WTC11 (cell line): ENCODE results near the gene SYN1. TPM values are rescaled to one million over a fixed set of nuclear protein-coding genes. Genes with fewer than 3 reads are reported as not detected.

Experiments used
- ATAC-seq: fragments of 200-7000 bp; cut with Tn5 transposase; 2 replicates; pipeline ENCODE4 v1.10.0; 2021; ENCODE audit warnings: mild to moderate bottlenecking, moderate library complexity
- CTCF ChIA-PET: fragments of 300-600 bp; sonication (Branson Sonifier 250); formaldehyde crosslinking; loops from one replicate; lab custom pipeline; 2021; ENCODE audit warnings: antibody characterized with exemption; lab: Charles Lee
- POLR2A ChIA-PET: fragments of 350-600 bp; sonication (Branson Sonifier 250); formaldehyde crosslinking; loops from one replicate; lab custom pipeline; 2021; ENCODE audit warnings: antibody characterized with exemption; lab: Charles Lee
- DNase-seq: peaks from one replicate; pipeline ENCODE4 v3.0.0; 2021; ENCODE audit warnings: low spot score
- H3K27ac Mint-ChIP-seq: 2 replicates; pipeline ENCODE4 v1.8.0; 2021; ENCODE audit warnings: mixed read lengths
- H3K27me3 Mint-ChIP-seq: 2 replicates; pipeline ENCODE4 v1.8.0; 2021; ENCODE audit warnings: low read depth, mild to moderate bottlenecking, moderate library complexity, mixed read lengths
- H3K36me3 Mint-ChIP-seq: 2 replicates; pipeline ENCODE4 v1.8.0; 2021; ENCODE audit warnings: mixed read lengths
- H3K4me1 Mint-ChIP-seq: 2 replicates; pipeline ENCODE4 v1.8.0; 2022; ENCODE audit warnings: mixed read lengths
- H3K4me3 Mint-ChIP-seq: 2 replicates; pipeline ENCODE4 v1.8.0; 2021; ENCODE audit warnings: mild to moderate bottlenecking, moderate library complexity, mixed read lengths
- H3K9me3 Mint-ChIP-seq: 2 replicates; pipeline ENCODE4 v1.8.0; 2021; ENCODE audit warnings: mixed read lengths
- E2F4 ChIP-seq: sonication (generic); formaldehyde crosslinking; IDR thresholded peaks from 2 replicates; pipeline ENCODE4 v1.8.1; 2022; ENCODE audit warnings: low read depth, mild to moderate bottlenecking, moderate library complexity, missing genetic modification reagents, borderline replicate concordance
- GABPB1 ChIP-seq: sonication (generic); formaldehyde crosslinking; IDR thresholded peaks from 2 replicates; pipeline ENCODE4 v1.8.1; 2023; ENCODE audit warnings: mild to moderate bottlenecking, missing genetic modification reagents
- JAZF1 ChIP-seq: fragments of 250-450 bp; sonication (Bioruptor Pico); IDR thresholded peaks from 2 replicates; pipeline ENCODE4 v1.9.0; 2021; ENCODE audit warnings: moderate library complexity, mild to moderate bottlenecking, inconsistent platforms
- JUN ChIP-seq: sonication (generic); formaldehyde crosslinking; IDR thresholded peaks from 2 replicates; pipeline ENCODE4 v1.8.0; 2023; ENCODE audit warnings: mild to moderate bottlenecking, missing genetic modification reagents
- KAT7 ChIP-seq: sonication (generic); formaldehyde crosslinking; IDR thresholded peaks from 2 replicates; pipeline ENCODE4 v1.8.1; 2023; ENCODE audit warnings: missing genetic modification reagents, mild to moderate bottlenecking, borderline replicate concordance
- NFYB ChIP-seq: sonication (generic); formaldehyde crosslinking; conservative IDR thresholded peaks from 2 replicates; pipeline ENCODE4 v1.8.0; 2022; ENCODE audit warnings: low read depth, missing genetic modification reagents
- NR3C1 ChIP-seq: sonication (generic); formaldehyde crosslinking; conservative IDR thresholded peaks from 2 replicates; pipeline ENCODE4 v1.8.1; 2023; ENCODE audit warnings: low read depth, mild to moderate bottlenecking, missing genetic modification reagents
- PREB ChIP-seq: sonication (generic); formaldehyde crosslinking; IDR thresholded peaks from 2 replicates; pipeline ENCODE4 v1.8.1; 2022; ENCODE audit warnings: mild to moderate bottlenecking, missing genetic modification reagents, moderate library complexity, borderline replicate concordance
- SMAD4 ChIP-seq: sonication (generic); formaldehyde crosslinking; IDR thresholded peaks from 2 replicates; pipeline ENCODE4 v1.8.0; 2022; ENCODE audit warnings: mild to moderate bottlenecking, missing genetic modification reagents
- TEAD4 ChIP-seq: sonication (generic); formaldehyde crosslinking; IDR thresholded peaks from 2 replicates; pipeline ENCODE4 v1.8.0; 2022; ENCODE audit warnings: mild to moderate bottlenecking, missing genetic modification reagents
- USF1 ChIP-seq: sonication (generic); formaldehyde crosslinking; IDR thresholded peaks from 2 replicates; pipeline ENCODE4 v1.8.0; 2022; ENCODE audit warnings: mild to moderate bottlenecking, missing genetic modification reagents
- USF2 ChIP-seq: sonication (generic); formaldehyde crosslinking; IDR thresholded peaks from 2 replicates; pipeline ENCODE4 v1.8.1; 2023; ENCODE audit warnings: mild to moderate bottlenecking, missing genetic modification reagents, moderate library complexity
- ZNF281 ChIP-seq: sonication (generic); formaldehyde crosslinking; IDR thresholded peaks from 2 replicates; pipeline ENCODE4 v1.8.0; 2023; ENCODE audit warnings: mild to moderate bottlenecking, missing genetic modification reagents
- ZNF532 ChIP-seq: fragments of 250-450 bp; sonication (Bioruptor Pico); IDR thresholded peaks from 2 replicates; pipeline ENCODE4 v1.9.0; 2021; ENCODE audit warnings: mild to moderate bottlenecking, borderline replicate concordance
- total RNA-seq: library from RNA; stranded (reverse); gene quantifications from 3 replicates; pipeline ENCODE4 v1.2.3, GENCODE V29; 2021
- TF ChIP-seq, protein P1 (sequence below): sonication (generic); formaldehyde crosslinking; IDR thresholded peaks from 2 replicates; pipeline ENCODE4 v1.8.1; 2023; ENCODE audit warnings: mild to moderate bottlenecking, missing genetic modification reagents

The SYN1 gene
- total RNA-seq, 1 experiment from 2014 or later, result 7.1 TPM

- TF ChIP-seq E2F4 (CRISPR knock-in tag) (no peak), SMAD4 (CRISPR knock-in tag) (no peak)
Measured at GRCh38 chrX:47574547-47575301, 44.9 kb downstream of the SYN1 start (continued).

GRCh38 chrX:47574076-47574546 lies 45.5 kb downstream of the SYN1 start:
- CTCF ChIA-PET, result interaction anchor here (1.0 to 2.6 kb wide), 5 partner anchors 9 to 70 kb away, joined by 3 to 10 read pairs (median 6); no protein-coding TSS in a partner anchor

More at GRCh38 chrX:47574076-47574546, 45.5 kb downstream of the SYN1 start:
- POLR2A ChIA-PET, result interaction anchor here (1.0 to 1.6 kb wide), 3 partner anchors 8 to 22 kb away, joined by 3 to 8 read pairs (median 4); partner anchors contain the start of gene TIMP1
- Mint-ChIP-seq H3K9me3 (no peaks in the 10 kb centered on the region), H3K27me3 (no peaks in the 10 kb centered on the region), H3K4me1 (peaks cover 32% of the 10 kb centered on the region), H3K36me3 (peaks cover 26% of the 10 kb centered on the region), H3K27ac (no peak overlapping the region), H3K4me3 (peak overlapping the region; percentile 46)
- DNase-seq (no peak), ATAC-seq (peak; percentile 6)
- TF ChIP-seq KAT7 (CRISPR knock-in tag), result no peak
- no peak for TF ChIP-seq GABPB1
- no peak for TF ChIP-seq SMAD4 (CRISPR knock-in tag)
- TF ChIP-seq NFYB, result no peak
- no peak for TF ChIP-seq TEAD4
- no peak for TF ChIP-seq ZNF532
- no peak for TF ChIP-seq JUN (CRISPR knock-in tag)
- no peak for TF ChIP-seq PREB (CRISPR knock-in tag)
- TF ChIP-seq, protein P1, sequence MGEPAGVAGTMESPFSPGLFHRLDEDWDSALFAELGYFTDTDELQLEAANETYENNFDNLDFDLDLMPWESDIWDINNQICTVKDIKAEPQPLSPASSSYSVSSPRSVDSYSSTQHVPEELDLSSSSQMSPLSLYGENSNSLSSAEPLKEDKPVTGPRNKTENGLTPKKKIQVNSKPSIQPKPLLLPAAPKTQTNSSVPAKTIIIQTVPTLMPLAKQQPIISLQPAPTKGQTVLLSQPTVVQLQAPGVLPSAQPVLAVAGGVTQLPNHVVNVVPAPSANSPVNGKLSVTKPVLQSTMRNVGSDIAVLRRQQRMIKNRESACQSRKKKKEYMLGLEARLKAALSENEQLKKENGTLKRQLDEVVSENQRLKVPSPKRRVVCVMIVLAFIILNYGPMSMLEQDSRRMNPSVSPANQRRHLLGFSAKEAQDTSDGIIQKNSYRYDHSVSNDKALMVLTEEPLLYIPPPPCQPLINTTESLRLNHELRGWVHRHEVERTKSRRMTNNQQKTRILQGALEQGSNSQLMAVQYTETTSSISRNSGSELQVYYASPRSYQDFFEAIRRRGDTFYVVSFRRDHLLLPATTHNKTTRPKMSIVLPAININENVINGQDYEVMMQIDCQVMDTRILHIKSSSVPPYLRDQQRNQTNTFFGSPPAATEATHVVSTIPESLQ (CRISPR knock-in tag), result no peak
- no peak for TF ChIP-seq USF1 (CRISPR knock-in tag)
- no peak for TF ChIP-seq JAZF1 (CRISPR knock-in tag)
- no peak for TF ChIP-seq USF2 (CRISPR knock-in tag)
- TF ChIP-seq ZNF281 (CRISPR knock-in tag), result no peak
- TF ChIP-seq NR3C1, result no peak
